LNCAP (cell line): ENCODE data around the gene PCDHGA6.

Experiments
- TF ChIP-seq, protein P1 (sequence below): fragments of 450-650 bp; IDR thresholded peaks from 2 replicates; pipeline ENCODE4 v1.5.1; 2017; ENCODE audit warnings: mild to moderate bottlenecking

Gene PCDHGA6

DNA sequence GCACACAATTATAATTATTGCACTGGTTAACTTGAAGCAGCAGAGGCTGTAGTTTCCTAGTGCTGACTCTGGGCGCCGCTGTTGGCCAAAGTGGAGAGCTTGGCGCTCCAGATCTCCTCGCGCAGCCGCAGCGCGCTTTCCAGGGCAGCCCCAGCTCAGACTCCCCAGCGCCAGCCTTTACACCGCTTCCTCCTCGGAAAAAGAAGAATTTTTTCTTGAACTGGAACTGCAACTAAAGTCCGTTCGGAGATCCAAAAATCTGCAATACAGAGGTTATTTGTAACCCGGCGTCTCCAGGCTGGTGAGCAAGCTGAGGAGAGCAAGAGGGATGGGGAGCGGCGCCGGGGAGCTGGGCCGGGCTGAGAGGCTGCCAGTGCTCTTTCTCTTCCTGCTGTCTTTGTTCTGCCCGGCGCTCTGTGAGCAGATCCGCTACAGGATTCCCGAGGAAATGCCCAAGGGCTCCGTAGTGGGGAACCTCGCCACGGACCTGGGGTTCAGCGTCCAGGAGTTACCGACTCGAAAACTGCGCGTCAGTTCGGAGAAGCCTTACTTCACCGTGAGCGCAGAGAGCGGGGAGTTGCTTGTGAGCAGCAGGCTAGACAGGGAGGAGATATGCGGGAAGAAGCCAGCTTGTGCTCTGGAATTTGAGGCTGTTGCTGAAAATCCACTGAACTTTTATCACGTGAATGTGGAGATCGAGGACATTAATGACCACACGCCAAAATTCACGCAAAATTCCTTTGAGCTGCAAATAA lies 14.0 kb downstream of the PCDHGA6 start, which contains the start of gene PCDHGB4:
TSS of gene PCDHGB4 (plus strand) at position 142 of the 755 bp plus-strand sequence. CDS start at position 329, 187 bp downstream.
- TF ChIP-seq, protein P1, sequence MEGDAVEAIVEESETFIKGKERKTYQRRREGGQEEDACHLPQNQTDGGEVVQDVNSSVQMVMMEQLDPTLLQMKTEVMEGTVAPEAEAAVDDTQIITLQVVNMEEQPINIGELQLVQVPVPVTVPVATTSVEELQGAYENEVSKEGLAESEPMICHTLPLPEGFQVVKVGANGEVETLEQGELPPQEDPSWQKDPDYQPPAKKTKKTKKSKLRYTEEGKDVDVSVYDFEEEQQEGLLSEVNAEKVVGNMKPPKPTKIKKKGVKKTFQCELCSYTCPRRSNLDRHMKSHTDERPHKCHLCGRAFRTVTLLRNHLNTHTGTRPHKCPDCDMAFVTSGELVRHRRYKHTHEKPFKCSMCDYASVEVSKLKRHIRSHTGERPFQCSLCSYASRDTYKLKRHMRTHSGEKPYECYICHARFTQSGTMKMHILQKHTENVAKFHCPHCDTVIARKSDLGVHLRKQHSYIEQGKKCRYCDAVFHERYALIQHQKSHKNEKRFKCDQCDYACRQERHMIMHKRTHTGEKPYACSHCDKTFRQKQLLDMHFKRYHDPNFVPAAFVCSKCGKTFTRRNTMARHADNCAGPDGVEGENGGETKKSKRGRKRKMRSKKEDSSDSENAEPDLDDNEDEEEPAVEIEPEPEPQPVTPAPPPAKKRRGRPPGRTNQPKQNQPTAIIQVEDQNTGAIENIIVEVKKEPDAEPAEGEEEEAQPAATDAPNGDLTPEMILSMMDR = peak; percentile 46

DNA sequence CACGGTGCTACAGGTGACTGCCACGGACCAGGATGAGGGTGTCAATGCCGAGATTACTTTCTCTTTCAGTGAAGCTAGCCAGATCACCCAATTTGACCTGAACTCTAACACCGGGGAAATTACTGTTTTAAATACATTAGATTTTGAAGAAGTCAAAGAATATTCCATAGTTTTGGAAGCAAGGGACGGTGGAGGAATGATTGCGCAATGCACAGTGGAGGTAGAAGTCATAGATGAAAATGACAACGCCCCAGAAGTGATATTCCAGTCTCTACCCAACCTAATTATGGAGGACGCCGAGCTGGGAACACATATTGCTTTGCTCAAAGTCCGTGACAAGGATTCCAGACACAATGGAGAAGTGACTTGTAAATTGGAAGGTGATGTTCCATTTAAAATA lies 15.0 kb downstream of the PCDHGA6 start:
- TF ChIP-seq, protein P1 = no peak

DNA sequence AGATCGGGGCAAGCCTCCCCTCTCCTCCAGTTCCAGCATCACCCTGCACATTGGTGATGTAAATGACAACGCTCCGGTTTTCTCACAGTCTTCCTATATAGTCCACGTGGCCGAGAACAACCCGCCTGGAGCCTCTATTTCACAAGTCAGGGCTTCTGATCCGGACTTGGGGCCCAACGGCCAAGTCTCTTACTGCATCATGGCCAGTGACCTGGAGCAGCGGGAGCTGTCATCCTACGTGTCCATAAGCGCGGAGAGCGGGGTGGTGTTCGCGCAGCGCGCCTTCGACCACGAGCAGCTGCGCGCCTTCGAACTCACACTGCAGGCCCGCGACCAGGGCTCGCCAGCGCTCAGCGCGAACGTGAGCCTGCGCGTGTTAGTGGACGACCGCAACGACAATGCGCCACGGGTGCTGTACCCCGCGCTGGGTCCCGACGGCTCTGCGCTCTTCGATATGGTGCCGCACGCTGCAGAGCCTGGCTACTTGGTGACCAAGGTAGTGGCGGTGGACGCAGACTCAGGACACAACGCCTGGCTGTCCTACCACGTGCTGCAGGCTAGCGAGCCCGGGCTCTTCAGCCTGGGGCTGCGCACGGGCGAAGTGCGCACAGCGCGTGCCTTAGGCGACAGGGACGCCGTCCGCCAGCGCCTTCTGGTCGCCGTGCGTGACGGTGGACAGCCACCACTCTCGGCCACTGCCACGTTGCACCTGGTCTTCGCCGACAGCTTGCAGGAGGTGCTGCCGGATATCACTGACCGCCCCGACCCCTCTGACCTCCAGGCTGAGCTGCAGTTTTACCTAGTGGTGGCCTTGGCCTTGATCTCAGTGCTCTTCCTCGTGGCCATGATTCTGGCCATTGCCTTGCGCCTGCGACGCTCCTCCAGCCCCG lies 15.7 kb downstream of the PCDHGA6 start:
- TF ChIP-seq, protein P1 = no peak

DNA sequence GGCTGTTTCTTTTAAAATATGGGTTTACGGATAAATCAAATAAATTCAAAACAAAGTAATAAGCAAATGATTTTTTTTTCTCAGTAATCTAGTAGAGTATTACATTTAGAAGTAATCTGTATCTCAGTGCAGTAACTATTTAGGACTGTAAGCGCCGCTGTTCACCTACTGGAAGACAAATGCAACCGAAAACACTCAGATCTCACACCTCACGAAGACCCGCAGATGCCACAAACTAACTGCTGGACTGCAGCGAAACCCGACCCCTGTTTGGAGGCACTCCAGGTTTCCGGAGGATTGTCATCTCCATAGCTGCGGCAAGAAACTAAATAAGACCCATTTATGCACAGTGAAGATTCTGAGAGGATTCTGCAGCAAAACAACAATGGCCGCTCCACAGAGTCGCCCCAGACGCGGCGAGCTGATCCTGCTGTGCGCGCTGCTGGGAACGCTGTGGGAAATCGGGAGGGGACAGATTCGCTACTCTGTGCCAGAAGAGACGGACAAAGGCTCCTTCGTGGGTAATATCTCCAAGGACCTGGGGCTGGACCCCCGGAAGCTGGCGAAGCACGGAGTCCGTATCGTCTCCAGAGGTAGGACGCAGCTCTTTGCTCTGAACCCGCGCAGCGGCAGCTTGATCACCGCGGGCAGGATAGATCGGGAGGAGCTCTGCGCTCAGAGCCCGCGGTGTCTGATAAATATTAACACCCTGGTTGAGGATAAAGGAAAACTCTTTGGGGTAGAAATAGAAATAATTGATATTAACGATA lies 18.9 kb downstream of the PCDHGA6 start, which contains the start of gene PCDHGA8:
TSS of gene PCDHGA8 (plus strand) at position 205 of the 770 bp plus-strand sequence. CDS start at position 386, 181 bp downstream.
- TF ChIP-seq, protein P1 = peak; percentile 41; the same call in 1 of the 2 replicates

DNA sequence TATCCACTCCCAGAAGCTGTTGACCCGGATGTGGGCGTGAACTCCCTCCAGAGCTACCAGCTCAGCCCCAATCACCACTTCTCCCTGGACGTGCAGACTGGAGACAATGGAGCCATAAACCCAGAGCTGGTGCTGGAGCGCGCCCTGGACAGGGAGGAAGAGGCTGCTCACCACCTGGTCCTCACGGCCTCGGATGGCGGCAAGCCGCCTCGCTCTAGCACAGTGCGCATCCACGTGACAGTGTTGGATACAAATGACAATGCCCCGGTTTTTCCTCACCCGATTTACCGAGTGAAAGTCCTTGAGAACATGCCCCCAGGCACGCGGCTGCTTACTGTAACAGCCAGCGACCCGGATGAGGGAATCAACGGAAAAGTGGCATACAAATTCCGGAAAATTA lies 19.6 kb downstream of the PCDHGA6 start:
- TF ChIP-seq, protein P1 = no peak

DNA sequence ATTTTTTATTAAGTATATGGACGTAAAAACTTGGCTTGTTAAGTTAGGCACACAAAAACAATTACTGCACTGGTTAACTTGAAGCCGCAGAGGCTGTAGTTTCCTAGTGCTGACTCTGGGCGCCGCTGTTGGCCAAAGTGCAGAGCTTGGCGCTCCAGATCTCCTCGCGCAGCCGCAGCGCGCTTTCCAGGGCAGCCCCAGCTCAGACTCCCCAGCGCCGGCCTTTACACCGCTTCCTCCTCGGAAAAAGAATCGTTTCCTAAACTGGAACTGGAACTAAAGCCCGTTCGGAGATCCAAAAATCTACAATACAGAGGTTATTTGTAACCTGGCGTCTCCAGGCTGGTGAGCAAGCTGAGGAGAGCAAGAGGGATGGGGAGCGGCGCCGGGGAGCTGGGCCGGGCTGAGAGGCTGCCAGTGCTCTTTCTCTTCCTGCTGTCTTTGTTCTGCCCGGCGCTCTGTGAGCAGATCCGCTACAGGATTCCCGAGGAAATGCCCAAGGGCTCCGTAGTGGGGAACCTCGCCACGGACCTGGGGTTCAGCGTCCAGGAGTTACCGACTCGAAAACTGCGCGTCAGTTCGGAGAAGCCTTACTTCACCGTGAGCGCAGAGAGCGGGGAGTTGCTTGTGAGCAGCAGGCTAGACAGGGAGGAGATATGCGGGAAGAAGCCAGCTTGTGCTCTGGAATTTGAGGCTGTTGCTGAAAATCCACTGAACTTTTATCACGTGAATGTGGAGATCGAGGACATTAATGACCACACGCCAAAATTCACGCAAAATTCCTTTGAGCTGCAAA lies 24.3 kb downstream of the PCDHGA6 start, which contains the start of gene PCDHGB5:
TSS of gene PCDHGB5 (plus strand) at position 192 of the 796 bp plus-strand sequence. CDS start at position 373, 181 bp downstream.
- TF ChIP-seq, protein P1 = peak; percentile 76
